GM18519 (cell line): ENCODE results near the gene LMNA.

Experiments
- ATAC-seq: cut with Tn5 transposase; IDR thresholded peaks from one replicate; pipeline ENCODE4 v1.9.1; 2021; ENCODE audit warnings: mild to moderate bottlenecking, moderate library complexity; ENCODE audit not compliant: unreplicated experiment, low FRiP score

LMNA gene

GRCh38 chr1:156081180-156081916 is 33.2 kb upstream of the LMNA start:
- ATAC-seq = no peak

DNA sequence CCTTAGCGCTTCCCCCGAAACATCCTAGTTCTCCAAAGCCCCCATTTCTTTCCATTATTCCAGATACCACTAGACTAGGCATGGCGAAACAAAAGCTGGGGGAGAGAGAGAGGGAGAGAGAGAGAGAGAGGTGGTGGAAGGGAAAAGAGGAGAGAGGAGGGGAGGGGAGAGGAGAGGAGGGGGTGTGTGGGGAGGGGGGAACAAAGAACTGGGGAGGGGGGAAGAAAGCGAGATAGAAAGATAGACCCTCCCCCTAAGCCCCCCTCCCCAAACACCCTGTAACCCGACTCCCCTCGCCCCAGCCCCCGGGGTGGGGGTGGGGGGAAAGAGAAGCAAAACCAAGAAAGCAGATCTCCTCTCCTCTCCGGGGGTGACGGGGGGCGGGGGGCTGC is 32.6 kb upstream of the LMNA start:
- ATAC-seq = no peak

DNA sequence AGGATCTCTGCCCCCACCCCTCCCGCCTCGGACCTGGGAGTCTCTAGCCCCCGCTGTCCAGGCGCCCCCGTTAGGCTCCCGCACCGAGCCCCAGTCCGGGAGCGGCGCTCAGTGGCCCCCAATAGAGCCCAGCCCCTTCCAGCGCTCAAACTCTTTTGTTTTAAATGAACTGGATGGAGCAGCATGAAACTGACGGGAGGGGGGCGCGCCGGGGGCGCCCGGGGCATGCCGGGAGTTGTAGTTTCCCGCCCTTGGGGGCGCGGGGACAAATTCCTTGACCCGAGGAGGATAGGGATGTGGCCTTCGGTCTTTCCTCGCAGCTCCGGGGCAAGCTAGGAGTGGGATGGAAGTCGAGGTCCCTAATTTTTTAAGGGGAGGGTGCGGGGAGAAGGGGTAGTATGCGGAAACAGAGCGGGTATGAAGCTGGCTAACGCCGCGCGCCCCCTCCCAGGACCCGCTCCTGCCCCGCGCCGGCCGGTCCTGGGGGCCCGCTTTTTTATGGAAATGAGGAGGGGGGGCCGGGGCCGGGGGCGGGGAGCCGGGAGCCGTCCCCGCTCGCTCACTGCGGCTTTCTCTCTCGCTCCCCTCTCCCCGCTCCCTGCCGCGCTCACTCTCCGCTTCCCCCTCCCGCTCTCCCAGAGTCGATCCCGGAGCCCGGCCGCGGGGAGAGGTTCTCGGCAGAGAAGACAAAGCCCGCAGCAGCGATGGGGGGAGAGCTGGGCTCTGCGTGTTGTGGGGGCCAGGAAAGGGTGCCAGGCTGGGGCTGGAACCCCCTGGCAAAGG is 32.0 kb upstream of the LMNA start, which contains the start of gene MEX3A:
MEX3A (minus strand) TSS at position 157 of the 783 bp plus-strand sequence. CDS start 467 bp downstream, outside the sequence.
- ATAC-seq = no peak

- ATAC-seq = no peak
Observed at GRCh38 chr1:156083800-156084790, 30.4 kb upstream of the LMNA start.

- ATAC-seq = no peak
Observed at GRCh38 chr1:156086256-156086662, 28.3 kb upstream of the LMNA start.

DNA sequence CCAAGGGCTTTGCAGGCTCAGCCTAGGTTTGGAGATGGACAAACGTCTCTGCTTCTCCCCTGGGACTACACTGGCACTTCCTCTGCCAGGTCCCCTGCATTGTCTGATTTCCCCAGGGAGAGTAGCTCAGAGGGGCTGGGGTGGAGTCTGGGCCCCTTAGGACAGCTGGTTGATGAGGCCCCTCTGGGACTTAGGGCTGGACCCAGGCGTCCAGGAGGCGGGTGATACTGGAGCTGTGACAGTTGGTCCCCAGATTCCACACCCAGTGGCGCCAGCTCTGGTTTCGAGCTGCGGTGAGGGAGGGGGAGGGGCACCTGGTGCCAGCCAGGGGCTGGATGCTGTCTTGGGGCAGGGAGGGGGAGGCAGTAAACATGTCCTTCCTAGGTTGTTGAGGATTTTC is 24.8 kb upstream of the LMNA start:
- no peak for ATAC-seq

DNA sequence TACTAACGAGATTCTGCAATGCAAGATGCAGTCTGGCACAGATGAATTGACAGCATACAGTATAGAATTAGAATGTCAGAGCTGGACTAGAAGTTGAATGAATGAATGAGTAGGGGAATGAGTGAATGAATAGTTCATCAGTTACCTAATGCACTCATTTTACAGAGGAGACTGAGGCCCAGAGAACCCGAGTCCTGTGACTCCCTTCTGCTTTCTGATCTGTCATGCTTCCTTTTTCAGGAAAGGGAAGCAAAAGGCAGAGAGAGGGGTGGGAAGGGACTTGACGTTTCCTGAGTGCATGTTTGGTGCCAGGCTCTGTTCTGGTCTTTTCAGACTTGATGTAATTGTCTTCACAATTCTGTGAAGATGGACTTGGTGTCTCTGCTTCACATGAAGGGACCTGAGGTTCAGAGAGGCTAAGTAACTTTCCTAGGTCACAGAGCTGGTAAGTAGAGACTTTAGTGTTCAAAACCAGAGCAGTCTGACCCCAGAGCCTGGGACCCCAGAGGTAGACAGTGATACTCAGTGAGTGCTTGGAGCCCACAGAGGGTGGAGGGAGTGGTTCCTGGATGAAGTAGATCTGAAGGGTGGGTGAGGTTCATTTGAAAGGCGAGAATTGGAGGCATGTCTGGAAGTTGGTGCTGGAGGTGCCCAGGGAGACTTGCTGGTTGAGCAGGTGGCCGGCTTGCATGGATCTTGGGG is 24.2 kb upstream of the LMNA start:
- no peak for ATAC-seq

- no peak for ATAC-seq
Observed at GRCh38 chr1:156090840-156091188, 23.7 kb upstream of the LMNA start.

- no peak for ATAC-seq
Observed at GRCh38 chr1:156091610-156092009, 22.9 kb upstream of the LMNA start.

- ATAC-seq = no peak
Observed at GRCh38 chr1:156095906-156096508, 18.5 kb upstream of the LMNA start.

- ATAC-seq = no peak
Observed at GRCh38 chr1:156096640-156097391, 17.7 kb upstream of the LMNA start.

GRCh38 chr1:156097499-156098178 is 16.9 kb upstream of the LMNA start:
- no peak for ATAC-seq

DNA sequence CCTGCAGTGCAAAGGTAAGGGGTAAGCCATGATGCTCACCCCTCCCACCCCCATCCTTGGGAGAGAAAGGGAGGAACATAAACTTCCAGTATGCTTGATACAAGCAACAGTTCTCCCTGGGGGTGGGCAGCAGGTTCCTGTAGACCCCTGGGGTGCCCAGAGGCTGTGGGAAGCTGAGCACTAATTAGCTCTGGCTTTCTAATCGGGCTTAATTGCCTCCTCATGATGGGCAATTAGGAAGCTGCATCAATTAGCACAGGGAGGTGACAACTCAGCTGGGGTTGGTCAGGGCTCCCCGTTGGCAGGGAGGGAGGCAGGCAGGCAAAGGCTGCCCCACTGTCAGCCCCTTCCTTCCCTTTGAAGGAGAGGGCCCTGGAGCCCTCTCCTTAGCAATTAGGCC is 15.7 kb upstream of the LMNA start:
- ATAC-seq = no peak

- ATAC-seq = no peak
Observed at GRCh38 chr1:156099282-156099681, 15.2 kb upstream of the LMNA start.

DNA sequence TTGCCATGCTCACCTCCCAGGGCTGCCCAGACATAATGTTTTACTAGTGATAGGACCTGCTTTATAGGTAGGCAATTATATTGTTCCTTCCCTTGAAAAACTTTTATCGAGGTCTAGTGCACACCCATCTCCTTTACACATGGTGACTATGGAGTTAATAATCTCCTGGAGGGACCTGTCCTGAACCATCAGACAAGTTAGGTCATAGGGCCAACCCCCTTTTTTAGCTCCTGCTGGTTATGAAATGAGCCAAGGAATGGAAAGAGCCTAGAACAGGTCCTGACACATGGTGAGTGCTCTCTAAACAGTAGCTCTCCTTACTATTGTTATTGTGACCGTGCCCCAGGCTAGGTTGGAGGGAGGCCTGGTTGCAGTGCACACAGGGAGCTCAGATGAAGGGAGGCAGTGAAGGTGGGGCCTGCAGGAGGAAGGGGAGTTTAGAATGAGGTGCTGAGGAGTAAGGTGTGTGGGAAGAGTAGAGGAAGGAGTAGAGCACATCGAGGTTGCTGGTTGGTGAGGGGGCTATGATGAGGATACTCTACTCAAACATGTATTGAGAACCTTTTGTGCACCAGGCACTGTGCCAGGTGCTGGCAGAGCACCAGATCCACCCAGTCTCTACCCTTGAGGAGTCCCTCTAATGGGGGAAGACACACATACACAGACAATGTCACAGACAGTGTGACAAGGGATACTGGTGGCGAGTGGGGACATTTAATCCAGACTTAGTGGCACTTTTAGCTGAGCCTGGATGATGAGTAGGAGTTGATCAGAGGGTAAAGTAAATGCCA is 14.1 kb upstream of the LMNA start:
- ATAC-seq = no peak

GRCh38 chr1:156101880-156102279 is 12.6 kb upstream of the LMNA start:
- no peak for ATAC-seq

DNA sequence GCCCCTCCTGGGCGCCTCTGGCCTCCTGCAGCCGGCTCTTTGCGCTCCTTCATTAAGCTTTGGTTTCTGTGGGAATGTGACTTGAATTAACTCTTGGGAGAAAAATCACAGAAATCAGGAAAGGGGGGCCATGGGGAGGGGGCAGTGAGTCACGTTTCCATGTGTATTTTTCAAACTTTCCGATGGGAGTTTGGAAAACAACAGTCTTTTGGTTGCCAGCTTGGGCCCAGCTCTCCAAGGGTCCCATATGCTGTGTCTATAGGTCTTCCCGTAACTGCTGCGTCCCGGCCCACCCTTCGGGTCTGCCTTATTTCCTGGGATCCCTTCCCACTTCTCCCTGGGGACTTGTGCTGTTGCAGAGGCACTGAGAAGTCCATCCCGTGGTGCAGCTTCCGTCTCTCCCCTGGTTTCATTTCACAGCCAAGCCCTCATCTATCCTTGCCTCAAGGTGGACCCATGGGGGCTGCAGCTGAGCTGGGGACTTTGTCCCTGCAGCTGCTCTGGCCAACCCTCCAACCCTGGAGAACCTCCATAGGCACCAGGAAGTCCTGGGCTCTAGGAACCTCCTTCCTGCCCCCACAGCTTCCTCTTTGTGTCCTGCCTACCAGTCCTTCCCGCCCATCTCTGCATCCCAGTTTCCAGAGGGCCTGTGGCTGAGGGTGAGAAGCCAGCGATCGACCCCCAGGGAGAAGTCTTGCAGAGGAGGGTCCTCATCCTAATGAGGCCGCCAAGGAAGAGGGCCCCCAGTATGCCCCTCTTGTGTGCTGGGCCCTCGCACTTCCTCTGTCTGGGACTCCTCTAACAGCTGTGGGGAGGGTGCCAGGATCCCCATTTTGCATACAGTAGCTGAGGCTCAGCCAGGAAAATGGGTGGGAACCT is 11.6 kb upstream of the LMNA start:
- no peak for ATAC-seq
